Left ventricle myocardium superior (tissue), 1 donor: ENCODE data around the gene IDH3A. TPM values are rescaled to one million over a fixed set of nuclear protein-coding genes. Genes with fewer than 3 reads are reported as not detected.

Source experiments
- ATAC-seq: fragments of 200-7000 bp; cut with Tn5 transposase; one replicate; pipeline ENCODE4 v1.9.1; 2020; ENCODE audit warnings: mild to moderate bottlenecking, moderate library complexity
- DNase-seq: peaks from one replicate; pipeline ENCODE4 v3.0.0-alpha.2; 2020
- intact Hi-C: fragments of 100-400 bp; cut with micrococcal nuclease; formaldehyde crosslinking; loops from one replicate; pipeline ENCODE4 v1.11.0; 2022
- long read RNA-seq: library from polyadenylated mRNA; unstranded; transcript quantifications from one replicate; pipeline ENCODE4 v2.0.0, GENCODE V29; 2021
- total RNA-seq: library from RNA; stranded (reverse); fragmentation: NEBNext Ultra II Directional; extraction: Animal tissue kit (Norgen Biotek cat#: 25700); gene quantifications from one replicate; pipeline ENCODE4 v1.2.1, GENCODE V29; 2021
- donor health status: DM: no; HTN: yes; CAD: no; lungs with severe emphysema.

IDH3A gene
- 470 TPM for total RNA-seq
- long read RNA-seq, full-length matches to known transcripts: 255 of 339 reads
- long read RNA-seq, partial matches to known transcripts: 25 of 339 reads
- long read RNA-seq, other reads (novel, unspliced or antisense): 59 of 339 reads

GRCh38 chr15:78149068-78149804 lies at the start of gene IDH3A:
IDH3A (plus strand) TSS chr15:78149362; CDS start chr15:78149404, 42 bp downstream.
- peak; percentile 96 for ATAC-seq
- intact Hi-C loops: no loop called here

GRCh38 chr15:78100886-78101285 lies 48.3 kb upstream of the IDH3A start:
- DNase-seq: no peak
- intact Hi-C loops: no loop called here
- ATAC-seq: no peak

More at GRCh38 chr15:78149068-78149804, at the start of gene IDH3A:
- DNase-seq: peak; percentile 100

- DNase-seq: no peak
- no peak for ATAC-seq
- intact Hi-C loops: no loop called here
Observed at GRCh38 chr15:78101423-78102105, 47.6 kb upstream of the IDH3A start.

- DNase-seq (no peak), ATAC-seq (no peak)
- intact Hi-C loops: no loop called here
Observed at GRCh38 chr15:78102211-78102610, 47.0 kb upstream of the IDH3A start.

GRCh38 chr15:78102741-78103140 lies 46.4 kb upstream of the IDH3A start:
- intact Hi-C loops: no loop called here
- DNase-seq: no peak
- ATAC-seq: no peak

GRCh38 chr15:78103406-78104118 lies 45.6 kb upstream of the IDH3A start:
- ATAC-seq (peak; percentile 12), DNase-seq (peak; percentile 42)
- intact Hi-C loops: no loop called here

- intact Hi-C loops: no loop called here
- DNase-seq (no peak), ATAC-seq (no peak)
Observed at GRCh38 chr15:78104119-78104479, 45.1 kb upstream of the IDH3A start.

- DNase-seq (no peak), ATAC-seq (no peak)
- intact Hi-C loops: loop anchor here (5.0 kb wide), 1 partner anchor 138 kb away; no protein-coding TSS in a partner anchor
Observed at GRCh38 chr15:78104566-78105475, 44.3 kb upstream of the IDH3A start.

- no peak for ATAC-seq
- intact Hi-C loops: loop anchor here (5.0 kb wide), 1 partner anchor 138 kb away; no protein-coding TSS in a partner anchor
- DNase-seq: no peak
Observed at GRCh38 chr15:78105476-78106241, 43.5 kb upstream of the IDH3A start.

- ATAC-seq (no peak), DNase-seq (no peak)
- intact Hi-C loops: loop anchor here (5.0 kb wide), 1 partner anchor 140 kb away; no protein-coding TSS in a partner anchor
Observed at GRCh38 chr15:78107471-78107870, 41.7 kb upstream of the IDH3A start.

GRCh38 chr15:78108300-78109084 lies 40.7 kb upstream of the IDH3A start:
- peak; percentile 91 for ATAC-seq
- peak; percentile 92 for DNase-seq
- intact Hi-C loops: loop anchor here (5.0 kb wide), 1 partner anchor 141 kb away; no protein-coding TSS in a partner anchor

GRCh38 chr15:78109156-78109555 lies 40.0 kb upstream of the IDH3A start:
- no peak for ATAC-seq
- no peak for DNase-seq
- intact Hi-C loops: loop anchor here (5.0 kb wide), 1 partner anchor 142 kb away; no protein-coding TSS in a partner anchor

- ATAC-seq (no peak), DNase-seq (no peak)
- intact Hi-C loops: loop anchor here (5.0 to 10.0 kb wide), 3 partner anchors 87 to 315 kb away; no protein-coding TSS in a partner anchor
Observed at GRCh38 chr15:78110096-78110495, 39.1 kb upstream of the IDH3A start.

- ATAC-seq: no peak
- intact Hi-C loops: loop anchor here (5.0 to 10.0 kb wide), 3 partner anchors 86 to 314 kb away; no protein-coding TSS in a partner anchor
- DNase-seq: no peak
Observed at GRCh38 chr15:78110916-78111475, 38.2 kb upstream of the IDH3A start.

- intact Hi-C loops: loop anchor here (5.0 to 10.0 kb wide), 3 partner anchors 86 to 313 kb away; no protein-coding TSS in a partner anchor
- no peak for ATAC-seq
- DNase-seq: no peak
Observed at GRCh38 chr15:78111788-78112187, 37.4 kb upstream of the IDH3A start.

- DNase-seq (no peak), ATAC-seq (no peak)
- intact Hi-C loops: loop anchor here (5.0 to 10.0 kb wide), 3 partner anchors 85 to 312 kb away; no protein-coding TSS in a partner anchor
Observed at GRCh38 chr15:78112551-78112950, 36.6 kb upstream of the IDH3A start.
